ENCODE data around the gene MAP3K5.

GRCh38 chr6:136567688-136568087 lies 224.6 kb downstream of the MAP3K5 start:
- TF ChIP-seq CTCF (IDR thresholded peaks at IDR 0.05) = no peak
- no peak for TF ChIP-seq POLR2AphosphoS5 (IDR thresholded peaks at IDR 0.05)
- TF ChIP-seq POLR2A (IDR thresholded peaks at IDR 0.05) = no peak
